GM12801 (cell line): ENCODE measurements around the gene ALOXE3.

Source experiments
- TF ChIP-seq, protein P1 (sequence below): IDR thresholded peaks from one replicate; pipeline ENCODE4 v1.5.1; 2011; ENCODE audit warnings: control low read depth; ENCODE audit not compliant: insufficient read length; ENCODE audit errors: extremely low read depth

The ALOXE3 gene

DNA sequence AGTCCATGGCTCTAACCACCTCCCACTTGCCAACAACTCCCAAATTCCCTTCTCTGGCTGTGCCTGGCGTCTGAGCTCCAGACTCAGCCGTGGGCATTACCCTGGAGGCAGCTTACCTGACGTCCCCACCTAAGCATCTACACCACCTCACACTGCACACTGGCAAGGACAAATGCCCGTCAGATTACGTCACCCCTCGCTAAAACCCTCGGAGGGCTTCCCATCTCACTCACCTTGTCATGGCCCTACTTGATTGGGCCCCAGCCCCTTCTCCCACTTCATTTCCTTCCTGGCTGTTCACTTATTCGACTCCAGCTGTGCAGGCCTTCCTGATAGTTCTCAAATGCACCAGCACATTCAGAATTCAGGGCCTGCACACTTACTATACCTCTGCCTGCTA lies 13.4 kb downstream of the ALOXE3 start:
- TF ChIP-seq, protein P1, sequence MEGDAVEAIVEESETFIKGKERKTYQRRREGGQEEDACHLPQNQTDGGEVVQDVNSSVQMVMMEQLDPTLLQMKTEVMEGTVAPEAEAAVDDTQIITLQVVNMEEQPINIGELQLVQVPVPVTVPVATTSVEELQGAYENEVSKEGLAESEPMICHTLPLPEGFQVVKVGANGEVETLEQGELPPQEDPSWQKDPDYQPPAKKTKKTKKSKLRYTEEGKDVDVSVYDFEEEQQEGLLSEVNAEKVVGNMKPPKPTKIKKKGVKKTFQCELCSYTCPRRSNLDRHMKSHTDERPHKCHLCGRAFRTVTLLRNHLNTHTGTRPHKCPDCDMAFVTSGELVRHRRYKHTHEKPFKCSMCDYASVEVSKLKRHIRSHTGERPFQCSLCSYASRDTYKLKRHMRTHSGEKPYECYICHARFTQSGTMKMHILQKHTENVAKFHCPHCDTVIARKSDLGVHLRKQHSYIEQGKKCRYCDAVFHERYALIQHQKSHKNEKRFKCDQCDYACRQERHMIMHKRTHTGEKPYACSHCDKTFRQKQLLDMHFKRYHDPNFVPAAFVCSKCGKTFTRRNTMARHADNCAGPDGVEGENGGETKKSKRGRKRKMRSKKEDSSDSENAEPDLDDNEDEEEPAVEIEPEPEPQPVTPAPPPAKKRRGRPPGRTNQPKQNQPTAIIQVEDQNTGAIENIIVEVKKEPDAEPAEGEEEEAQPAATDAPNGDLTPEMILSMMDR, result no peak

- TF ChIP-seq, protein P1, result no peak
Measured at GRCh38 chr17:8103549-8103948, 14.8 kb downstream of the ALOXE3 start.

DNA sequence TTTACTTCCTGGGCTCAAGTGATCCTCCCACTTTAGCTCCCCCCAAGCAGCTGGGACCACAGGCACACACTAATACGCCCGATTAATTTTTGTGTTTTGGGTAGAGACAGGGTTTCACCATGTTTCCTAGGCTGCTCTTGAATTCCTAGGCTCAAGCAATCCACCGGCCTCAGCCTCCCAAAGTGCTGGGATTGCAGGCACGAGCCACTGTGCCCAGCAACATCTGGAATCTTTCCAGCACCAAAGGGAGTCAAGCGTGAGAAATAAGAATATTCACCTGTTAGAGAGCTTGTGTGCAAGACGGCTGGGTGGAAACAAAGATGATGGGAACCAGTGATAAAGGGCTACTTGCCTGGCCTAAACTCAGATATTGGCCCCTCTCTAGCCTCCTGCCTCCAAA lies 16.6 kb downstream of the ALOXE3 start:
- TF ChIP-seq, protein P1, result no peak

GRCh38 chr17:8100763-8101162 lies 17.6 kb downstream of the ALOXE3 start:
- TF ChIP-seq, protein P1, result no peak

GRCh38 chr17:8100111-8100510 lies 18.2 kb downstream of the ALOXE3 start:
- TF ChIP-seq, protein P1, result no peak

- TF ChIP-seq, protein P1, result no peak
Measured at GRCh38 chr17:8096541-8096940, 21.8 kb downstream of the ALOXE3 start.

- TF ChIP-seq, protein P1, result no peak
Measured at GRCh38 chr17:8095361-8095760, 23.0 kb downstream of the ALOXE3 start.

DNA sequence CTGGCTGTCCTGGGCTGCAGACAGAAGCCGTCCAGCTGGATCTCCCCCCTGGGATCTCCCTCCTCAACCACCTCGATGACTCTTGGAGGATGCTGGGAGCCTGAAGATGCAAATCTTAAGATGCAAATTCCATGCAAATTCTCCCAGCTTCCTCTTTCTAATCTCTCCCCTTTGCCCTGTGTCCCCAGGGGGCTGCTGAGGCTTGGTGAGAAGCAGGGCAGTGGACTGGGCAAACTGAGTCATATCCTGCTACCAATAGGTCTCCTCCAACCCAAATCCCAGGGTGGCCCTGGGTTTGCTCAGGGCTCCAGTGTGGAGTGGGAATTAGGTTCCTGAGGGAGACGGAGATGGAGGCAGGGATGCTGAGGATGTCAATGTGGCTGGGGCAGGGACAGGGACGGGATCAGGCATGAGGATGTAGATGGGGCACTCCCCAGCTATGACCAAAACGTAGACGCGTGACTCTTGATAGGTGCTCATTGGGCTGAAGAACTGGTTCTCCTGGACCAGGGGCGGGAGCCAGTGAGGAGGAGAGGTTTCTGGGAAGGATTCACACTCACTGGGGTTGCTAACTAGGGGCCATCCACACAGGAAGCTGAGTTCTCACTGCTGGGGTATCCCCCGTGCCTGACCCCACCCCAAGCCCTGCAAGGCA lies 27.2 kb downstream of the ALOXE3 start:
- TF ChIP-seq, protein P1, result no peak
